ENCODE data around the gene C10orf90. TPM values are rescaled to one million over a fixed set of nuclear protein-coding genes. Genes with fewer than 3 reads are reported as not detected.

The C10orf90 gene
- total and polyA plus RNA-seq, 4 donors: 1.7 to 3.4 (median 3.2) TPM

- 85% methylated on average over 6 of the region's 12 CpGs for WGBS (ENCODE audit: insufficient coverage)
- peak in 1 of 6 donors; percentile 57 for DNase-seq (ENCODE audit: low read depth in 4 of 6, low spot score in 6 of 6)
- no peak overlapping the region for H3K27ac ChIP-seq (ENCODE audit: low read depth, low read length)
- H3K4me3 ChIP-seq (ENCODE audit: low read depth, low read length): no peak overlapping the region
- H3K9me3 ChIP-seq (ENCODE audit: control insufficient read depth, insufficient read depth, low read length): peaks cover 8% of the 10 kb centered on the region
- no peaks in the 10 kb centered on the region for H3K36me3 ChIP-seq (ENCODE audit: control insufficient read depth, insufficient read depth, low read length)
- no peaks in the 10 kb centered on the region for H3K27me3 ChIP-seq (ENCODE audit: control insufficient read depth, insufficient read depth, low read length)
- H3K4me1 ChIP-seq (ENCODE audit: control insufficient read depth, insufficient read depth, low read length): peaks cover 2% of the 10 kb centered on the region
These were observed 249.8 kb downstream of the C10orf90 start for GRCh38 chr10:126420567-126421300.

- Histone ChIP-seq H3K27ac (ENCODE audit: low read depth, low read length) (no peak overlapping the region), H3K36me3 (ENCODE audit: control insufficient read depth, insufficient read depth, low read length) (no peaks in the 10 kb centered on the region), H3K4me3 (ENCODE audit: low read depth, low read length) (no peak overlapping the region), H3K9me3 (ENCODE audit: control insufficient read depth, insufficient read depth, low read length) (no peaks in the 10 kb centered on the region), H3K4me1 (ENCODE audit: control insufficient read depth, insufficient read depth, low read length) (peaks cover 2% of the 10 kb centered on the region), H3K27me3 (ENCODE audit: control insufficient read depth, insufficient read depth, low read length) (no peaks in the 10 kb centered on the region)
- DNase-seq (ENCODE audit: low read depth in 4 of 6, low spot score in 6 of 6): no peak
- WGBS (ENCODE audit: insufficient coverage): 100% methylated on average over 1 of the region's 4 CpGs
These were observed 253.2 kb downstream of the C10orf90 start for GRCh38 chr10:126417220-126417825.

GRCh38 chr10:126409821-126410220 lies 260.7 kb downstream of the C10orf90 start:
- Histone ChIP-seq H3K4me3 (ENCODE audit: low read depth, low read length) (no peak overlapping the region), H3K27ac (ENCODE audit: low read depth, low read length) (no peak overlapping the region), H3K4me1 (ENCODE audit: control insufficient read depth, insufficient read depth, low read length) (no peaks in the 10 kb centered on the region), H3K27me3 (ENCODE audit: control insufficient read depth, insufficient read depth, low read length) (no peaks in the 10 kb centered on the region), H3K36me3 (ENCODE audit: control insufficient read depth, insufficient read depth, low read length) (no peaks in the 10 kb centered on the region), H3K9me3 (ENCODE audit: control insufficient read depth, insufficient read depth, low read length) (no peaks in the 10 kb centered on the region)
- whole genome bisulfite sequencing (ENCODE audit: insufficient coverage): 55% methylated on average over 6 of the region's 6 CpGs
- DNase-seq (ENCODE audit: low read depth in 4 of 6, low spot score in 6 of 6): no peak

- H3K27ac ChIP-seq (ENCODE audit: low read depth, low read length): no peak overlapping the region
- 68% methylated on average over 7 of the region's 11 CpGs for WGBS (ENCODE audit: insufficient coverage)
- DNase-seq (ENCODE audit: low read depth in 4 of 6, low spot score in 6 of 6): no peak
- no peaks in the 10 kb centered on the region for H3K9me3 ChIP-seq (ENCODE audit: control insufficient read depth, insufficient read depth, low read length)
- H3K27me3 ChIP-seq (ENCODE audit: control insufficient read depth, insufficient read depth, low read length): no peaks in the 10 kb centered on the region
- H3K4me1 ChIP-seq (ENCODE audit: control insufficient read depth, insufficient read depth, low read length): no peaks in the 10 kb centered on the region
- no peaks in the 10 kb centered on the region for H3K36me3 ChIP-seq (ENCODE audit: control insufficient read depth, insufficient read depth, low read length)
- H3K4me3 ChIP-seq (ENCODE audit: low read depth, low read length): no peak overlapping the region
These were observed 261.4 kb downstream of the C10orf90 start for GRCh38 chr10:126408953-126409641.

GRCh38 chr10:126407831-126408230 lies 262.7 kb downstream of the C10orf90 start:
- Histone ChIP-seq H3K4me1 (ENCODE audit: control insufficient read depth, insufficient read depth, low read length) (no peaks in the 10 kb centered on the region), H3K27ac (ENCODE audit: low read depth, low read length) (no peak overlapping the region), H3K36me3 (ENCODE audit: control insufficient read depth, insufficient read depth, low read length) (no peaks in the 10 kb centered on the region), H3K4me3 (ENCODE audit: low read depth, low read length) (no peak overlapping the region), H3K27me3 (ENCODE audit: control insufficient read depth, insufficient read depth, low read length) (no peaks in the 10 kb centered on the region), H3K9me3 (ENCODE audit: control insufficient read depth, insufficient read depth, low read length) (no peaks in the 10 kb centered on the region)
- DNase-seq (ENCODE audit: low read depth in 4 of 6, low spot score in 6 of 6): no peak
- WGBS (ENCODE audit: insufficient coverage): 69% methylated on average over 1 of the region's 2 CpGs

- WGBS (ENCODE audit: insufficient coverage): 83% methylated on average over 4 of the region's 6 CpGs
- H3K9me3 ChIP-seq (ENCODE audit: control insufficient read depth, insufficient read depth, low read length): no peaks in the 10 kb centered on the region
- H3K4me1 ChIP-seq (ENCODE audit: control insufficient read depth, insufficient read depth, low read length): no peaks in the 10 kb centered on the region
- H3K4me3 ChIP-seq (ENCODE audit: low read depth, low read length): no peak overlapping the region
- no peak for DNase-seq (ENCODE audit: low read depth in 4 of 6, low spot score in 6 of 6)
- H3K36me3 ChIP-seq (ENCODE audit: control insufficient read depth, insufficient read depth, low read length): no peaks in the 10 kb centered on the region
- no peak overlapping the region for H3K27ac ChIP-seq (ENCODE audit: low read depth, low read length)
- no peaks in the 10 kb centered on the region for H3K27me3 ChIP-seq (ENCODE audit: control insufficient read depth, insufficient read depth, low read length)
These were observed 265.2 kb downstream of the C10orf90 start for GRCh38 chr10:126405239-126405775.

- 54% methylated on average over 2 of the region's 7 CpGs for WGBS (ENCODE audit: insufficient coverage)
- Histone ChIP-seq H3K36me3 (ENCODE audit: control insufficient read depth, insufficient read depth, low read length) (no peaks in the 10 kb centered on the region), H3K27ac (ENCODE audit: low read depth, low read length) (no peak overlapping the region)
These were observed 267.5 kb downstream of the C10orf90 start for GRCh38 chr10:126402721-126403695.

GRCh38 chr10:126400641-126401040 lies 269.9 kb downstream of the C10orf90 start:
- H3K4me1 ChIP-seq (ENCODE audit: control insufficient read depth, insufficient read depth, low read length): peaks cover 5% of the 10 kb centered on the region
- WGBS (ENCODE audit: insufficient coverage): no CpG with 5 or more reads among the region's 4 CpGs
- H3K27me3 ChIP-seq (ENCODE audit: control insufficient read depth, insufficient read depth, low read length): no peaks in the 10 kb centered on the region
- H3K36me3 ChIP-seq (ENCODE audit: control insufficient read depth, insufficient read depth, low read length): no peaks in the 10 kb centered on the region
- H3K9me3 ChIP-seq (ENCODE audit: control insufficient read depth, insufficient read depth, low read length): no peaks in the 10 kb centered on the region
- DNase-seq (ENCODE audit: low read depth in 4 of 6, low spot score in 6 of 6): no peak
- H3K4me3 ChIP-seq (ENCODE audit: low read depth, low read length): no peak overlapping the region
- no peak overlapping the region for H3K27ac ChIP-seq (ENCODE audit: low read depth, low read length)

More at GRCh38 chr10:126402721-126403695, 267.5 kb downstream of the C10orf90 start:
- DNase-seq (ENCODE audit: low read depth in 4 of 6, low spot score in 6 of 6): no peak
- Histone ChIP-seq H3K27me3 (ENCODE audit: control insufficient read depth, insufficient read depth, low read length) (no peaks in the 10 kb centered on the region), H3K4me1 (ENCODE audit: control insufficient read depth, insufficient read depth, low read length) (peaks cover 3% of the 10 kb centered on the region), H3K4me3 (ENCODE audit: low read depth, low read length) (no peak overlapping the region), H3K9me3 (ENCODE audit: control insufficient read depth, insufficient read depth, low read length) (no peaks in the 10 kb centered on the region)

- no peaks in the 10 kb centered on the region for H3K27me3 ChIP-seq (ENCODE audit: control insufficient read depth, insufficient read depth, low read length)
- H3K27ac ChIP-seq (ENCODE audit: low read depth, low read length): no peak overlapping the region
- H3K36me3 ChIP-seq (ENCODE audit: control insufficient read depth, insufficient read depth, low read length): no peaks in the 10 kb centered on the region
- DNase-seq (ENCODE audit: low read depth in 4 of 6, low spot score in 6 of 6): no peak
- H3K4me1 ChIP-seq (ENCODE audit: control insufficient read depth, insufficient read depth, low read length): peaks cover 10% of the 10 kb centered on the region
- H3K4me3 ChIP-seq (ENCODE audit: low read depth, low read length): no peak overlapping the region
- WGBS (ENCODE audit: insufficient coverage): no CpG with 5 or more reads among the region's 4 CpGs
- H3K9me3 ChIP-seq (ENCODE audit: control insufficient read depth, insufficient read depth, low read length): no peaks in the 10 kb centered on the region
These were observed 271.6 kb downstream of the C10orf90 start for GRCh38 chr10:126398924-126399323.
